Measurements from ENCODE around the gene ATXN10. TPM values are rescaled to one million over a fixed set of nuclear protein-coding genes. Genes with fewer than 3 reads are reported as not detected.

Gene ATXN10
- total and polyA plus RNA-seq, 2 donors (not counting 1 experiment from before 2014, with no cell fraction given) = 164 to 350 TPM

- H3K9me3 ChIP-seq (ENCODE audit: control insufficient read depth, insufficient read depth, low read depth, low read length) = no peaks in the 10 kb centered on the region
- H3K4me2 ChIP-seq (ENCODE audit: extremely low read depth, insufficient read depth, low read length) = no peak overlapping the region
- H4K20me1 ChIP-seq (ENCODE audit: control insufficient read depth, extremely low read depth, insufficient read depth, low read length) = no peaks in the 10 kb centered on the region
- no peak for DNase-seq (ENCODE audit: low read depth in 2 of 2)
- no peak overlapping the region for H3K4me3 ChIP-seq (replicated peaks in 1 of 4; ENCODE audit: control extremely low read depth in 1 of 4, insufficient read depth in 1 of 4, low read depth in 3 of 4, low read length in 4 of 4)
- H3K27ac ChIP-seq (ENCODE audit: insufficient read depth, low read length) = no peak overlapping the region
- H2AFZ ChIP-seq (ENCODE audit: low read length) = no peak overlapping the region
- H3K36me3 ChIP-seq (ENCODE audit: control insufficient read depth, insufficient read depth, low read length) = no peaks in the 10 kb centered on the region
- no peaks in the 10 kb centered on the region for H3K79me2 ChIP-seq (ENCODE audit: control insufficient read depth, insufficient read depth, low read length)
- H3K9ac ChIP-seq (ENCODE audit: insufficient read depth, low read length) = no peak overlapping the region
- peaks cover 2% of the 10 kb centered on the region for H3K27me3 ChIP-seq (ENCODE audit: control insufficient read depth, insufficient read depth, low read length)
- H3K4me1 ChIP-seq (ENCODE audit: control insufficient read depth, extremely low read depth, insufficient read depth, low read length) = no peaks in the 10 kb centered on the region
- no peak for TF ChIP-seq CTCF (conservative IDR thresholded peaks at IDR 0.05 in 1 of 2, IDR thresholded peaks at IDR 0.05 in 1 of 2; ENCODE audit: low read depth in 1 of 2, low read length in 2 of 2)
- TF ChIP-seq EZH2 (IDR thresholded peaks at IDR 0.05; ENCODE audit: low read length, missing control alignments) = no peak
Measured at GRCh38 chr22:45647532-45648225, 24.0 kb upstream of the ATXN10 start.

GRCh38 chr22:45648301-45649117 is 23.1 kb upstream of the ATXN10 start:
- H3K4me3 ChIP-seq (replicated peaks in 1 of 4; ENCODE audit: control extremely low read depth in 1 of 4, insufficient read depth in 1 of 4, low read depth in 3 of 4, low read length in 4 of 4) = no peak overlapping the region
- no peak for TF ChIP-seq EZH2 (IDR thresholded peaks at IDR 0.05; ENCODE audit: low read length, missing control alignments)
- TF ChIP-seq CTCF (conservative IDR thresholded peaks at IDR 0.05 in 1 of 2, IDR thresholded peaks at IDR 0.05 in 1 of 2; ENCODE audit: low read depth in 1 of 2, low read length in 2 of 2) = no peak
- H4K20me1 ChIP-seq (ENCODE audit: control insufficient read depth, extremely low read depth, insufficient read depth, low read length) = no peaks in the 10 kb centered on the region
- H3K27ac ChIP-seq (ENCODE audit: insufficient read depth, low read length) = no peak overlapping the region
- peaks cover 2% of the 10 kb centered on the region for H3K27me3 ChIP-seq (ENCODE audit: control insufficient read depth, insufficient read depth, low read length)
- no peak for DNase-seq (ENCODE audit: low read depth in 2 of 2)
- no peak overlapping the region for H2AFZ ChIP-seq (ENCODE audit: low read length)
- H3K36me3 ChIP-seq (ENCODE audit: control insufficient read depth, insufficient read depth, low read length) = no peaks in the 10 kb centered on the region
- H3K9ac ChIP-seq (ENCODE audit: insufficient read depth, low read length) = no peak overlapping the region
- no peak overlapping the region for H3K4me2 ChIP-seq (ENCODE audit: extremely low read depth, insufficient read depth, low read length)
- no peaks in the 10 kb centered on the region for H3K79me2 ChIP-seq (ENCODE audit: control insufficient read depth, insufficient read depth, low read length)
- H3K4me1 ChIP-seq (ENCODE audit: control insufficient read depth, extremely low read depth, insufficient read depth, low read length) = no peaks in the 10 kb centered on the region
- H3K9me3 ChIP-seq (ENCODE audit: control insufficient read depth, insufficient read depth, low read depth, low read length) = no peaks in the 10 kb centered on the region

DNA sequence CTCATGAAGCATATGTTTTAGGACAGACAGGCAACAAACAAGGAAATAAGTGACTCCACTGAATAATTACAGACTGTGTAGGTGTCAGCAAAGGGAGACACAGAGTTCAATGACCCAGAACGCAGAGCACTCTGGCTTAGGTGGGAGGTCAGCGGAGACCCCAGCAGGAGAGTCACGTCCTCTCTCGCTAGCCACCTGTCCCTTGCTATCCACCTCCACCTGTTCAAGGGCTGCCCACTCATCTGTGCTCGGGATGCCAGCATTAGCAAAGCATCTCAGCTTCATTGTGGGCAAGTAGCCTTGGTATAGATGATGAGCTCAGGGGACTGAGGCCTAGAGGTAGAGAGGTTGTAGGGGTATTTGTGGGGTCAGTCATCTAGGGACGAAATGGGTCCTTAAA is 21.8 kb upstream of the ATXN10 start:
- Histone ChIP-seq H3K9me3 (ENCODE audit: control insufficient read depth, insufficient read depth, low read depth, low read length) (no peaks in the 10 kb centered on the region), H4K20me1 (ENCODE audit: control insufficient read depth, extremely low read depth, insufficient read depth, low read length) (no peaks in the 10 kb centered on the region), H3K4me3 (replicated peaks in 1 of 4; ENCODE audit: control extremely low read depth in 1 of 4, insufficient read depth in 1 of 4, low read depth in 3 of 4, low read length in 4 of 4) (no peak overlapping the region)

More for the DNA sequence above, 21.8 kb upstream of the ATXN10 start:
- Histone ChIP-seq H3K79me2 (ENCODE audit: control insufficient read depth, insufficient read depth, low read length) (no peaks in the 10 kb centered on the region), H3K4me1 (ENCODE audit: control insufficient read depth, extremely low read depth, insufficient read depth, low read length) (no peaks in the 10 kb centered on the region), H3K4me2 (ENCODE audit: extremely low read depth, insufficient read depth, low read length) (no peak overlapping the region), H3K27me3 (ENCODE audit: control insufficient read depth, insufficient read depth, low read length) (peaks cover 2% of the 10 kb centered on the region), H3K9ac (ENCODE audit: insufficient read depth, low read length) (no peak overlapping the region), H3K27ac (ENCODE audit: insufficient read depth, low read length) (no peak overlapping the region), H3K36me3 (ENCODE audit: control insufficient read depth, insufficient read depth, low read length) (no peaks in the 10 kb centered on the region), H2AFZ (ENCODE audit: low read length) (no peak overlapping the region)
- TF ChIP-seq CTCF (conservative IDR thresholded peaks at IDR 0.05 in 1 of 2, IDR thresholded peaks at IDR 0.05 in 1 of 2; ENCODE audit: low read depth in 1 of 2, low read length in 2 of 2) (no peak), EZH2 (IDR thresholded peaks at IDR 0.05; ENCODE audit: low read length, missing control alignments) (no peak)
- no peak for DNase-seq (ENCODE audit: low read depth in 2 of 2)

All from fibroblast of lung (primary cell).